Endothelial cell of umbilical vein (primary cell): ENCODE results near the gene IGFL4. TPM values are rescaled to one million over a fixed set of nuclear protein-coding genes. Genes with fewer than 3 reads are reported as not detected.

Experiments used
- BruUV-seq: library from RNA; stranded (reverse); fragments of 400-500 nt; replicated peaks from 2 replicates; lab custom pipeline; 2021; lab: Mats Ljungman, UMichigan
- CTCF ChIA-PET: fragments of 300-600, 350-600 bp; sonication (Branson Sonifier 250); formaldehyde crosslinking; loops from one replicate; lab custom pipeline; 2021; ENCODE audit warnings: antibody characterized with exemption, inconsistent platforms; lab: Charles Lee
- POLR2A ChIA-PET: fragments of 300-600, 350-600 bp; sonication (Branson Sonifier 250); formaldehyde crosslinking; loops from one replicate; lab custom pipeline; 2021; ENCODE audit warnings: antibody characterized with exemption, inconsistent platforms; lab: Charles Lee
- DNase-seq: peaks from one replicate; pipeline ENCODE4 v3.0.0-alpha.2; 2011; ENCODE audit warnings: low read depth, low spot score
- FAIRE-seq: peaks from 2 replicates; lab custom pipeline; 2011; peaks lifted over from hg19 to GRCh38; lab: Jason Lieb, UNC
- H2AFZ ChIP-seq: 2 replicates; pipeline ENCODE4 v1.6.0; 2012; ENCODE audit warnings: low read depth, low read length, control low read depth, inconsistent platforms
- H3K27ac ChIP-seq: 2 replicates; pipeline ENCODE4 v1.5.1; 2011; ENCODE audit warnings: low read depth, mild to moderate bottlenecking, control low read depth, low read length, moderate library complexity; ENCODE audit not compliant: insufficient read depth
- H3K27me3 ChIP-seq, 2 experiments: 2 replicates each; pipeline versions ENCODE4 v1.6.0 to v1.6.1; 2011; ENCODE audit warnings: low read length in 2 of 2, mixed read lengths in 1 of 2; ENCODE audit not compliant: control insufficient read depth in 2 of 2, insufficient read depth in 2 of 2
- H3K36me3 ChIP-seq, 2 experiments: 2 replicates in 1 of 2; 3 replicates in 1 of 2; pipeline ENCODE4 v1.5.1; 2011; ENCODE audit warnings: low read length in 2 of 2, mild to moderate bottlenecking in 1 of 2, moderate library complexity in 1 of 2; ENCODE audit not compliant: control insufficient read depth in 2 of 2, insufficient read depth in 2 of 2; ENCODE audit errors: extremely low read depth in 1 of 2
- H3K4me1 ChIP-seq: 3 replicates; pipeline ENCODE4 v1.5.1; 2011; ENCODE audit warnings: mild to moderate bottlenecking, low read length; ENCODE audit not compliant: control insufficient read depth, insufficient read depth; ENCODE audit errors: extremely low read depth
- H3K4me2 ChIP-seq: 2 replicates; pipeline ENCODE4 v1.6.1; 2011; ENCODE audit warnings: low read length, control low read depth, mixed read lengths; ENCODE audit not compliant: insufficient read depth
- H3K4me3 ChIP-seq, 3 experiments: fragments of 200-600 bp in 1 of 3; sonication (generic), shearing (Covaris generic) in 1 of 3; replicated peaks in 1 of 3; 2 replicates each; pipeline ENCODE4 v1.5.1; 2011 to 2016; ENCODE audit warnings: control low read depth in 3 of 3, low read length in 3 of 3, mild to moderate bottlenecking in 2 of 3, inconsistent platforms in 1 of 3, low read depth in 1 of 3, moderate library complexity in 1 of 3; ENCODE audit not compliant: insufficient read depth in 1 of 3
- H3K79me2 ChIP-seq: 2 replicates; pipeline ENCODE4 v1.6.0; 2012; ENCODE audit warnings: low read length, inconsistent platforms; ENCODE audit not compliant: control insufficient read depth, insufficient read depth
- H3K9ac ChIP-seq: replicated peaks from 2 replicates; pipeline ENCODE3; 2011; ENCODE audit warnings: low read length, control low read depth; ENCODE audit not compliant: insufficient read depth; ENCODE audit errors: extremely low read depth
- H3K9me1 ChIP-seq: replicated peaks from 3 replicates; pipeline ENCODE4 v1.6.0; 2011; ENCODE audit warnings: mild to moderate bottlenecking, low read length; ENCODE audit not compliant: control insufficient read depth, insufficient read depth; ENCODE audit errors: extremely low read depth
- H3K9me3 ChIP-seq: replicated peaks from 2 replicates; pipeline ENCODE4 v1.5.1; 2012; ENCODE audit warnings: low read length, inconsistent platforms; ENCODE audit not compliant: control insufficient read depth, insufficient read depth
- H4K20me1 ChIP-seq: replicated peaks from 2 replicates; pipeline ENCODE3; 2011; ENCODE audit warnings: mild to moderate bottlenecking, low read length; ENCODE audit not compliant: control insufficient read depth, insufficient read depth; ENCODE audit errors: extremely low read depth
- FOS ChIP-seq: IDR thresholded peaks from 2 replicates; pipeline ENCODE4 v1.6.1; 2011; ENCODE audit warnings: mild to moderate bottlenecking, low read length, moderate library complexity, borderline replicate concordance; ENCODE audit not compliant: insufficient read depth
- dilution Hi-C: fragments of 300-500 bp; cut with MboI; formaldehyde crosslinking; loops from one replicate; pipeline ENCODE4 v1.15.0; 2019; ENCODE audit warnings: low sequenced_read_pairs; ENCODE audit not compliant: extremely low pct_ligation_motif_present
- intact Hi-C: fragments of 100-400 bp; cut with micrococcal nuclease; formaldehyde crosslinking; loops from one replicate; pipeline ENCODE4 v1.10.0; 2022
- polyA plus RNA-seq, 4 experiments: library from polyadenylated mRNA; depleted of rRNA in 3 of 4; stranded (reverse) in 3 of 4; unstranded in 1 of 4; fragments of >200 nt; gene quantifications; 2 replicates each; pipeline versions ENCODE4 v1.2.1 to v1.2.3, GENCODE V29; 2011 to 2012; ENCODE audit warnings: missing spikeins in 1 of 4
- total RNA-seq: library from RNA; stranded (reverse); gene quantifications from 2 replicates; pipeline ENCODE4 v1.2.3, GENCODE V29; 2021
- TF ChIP-seq, protein P1 (sequence below), 2 donors: IDR thresholded peaks; 1 replicate in 1 of 2; 2 replicates in 1 of 2; pipeline ENCODE4 v1.5.1; 2011; ENCODE audit warnings: low read length in 2 of 2, mild to moderate bottlenecking in 2 of 2, moderate library complexity in 2 of 2, control low read depth in 1 of 2, inconsistent platforms in 1 of 2, low read depth in 1 of 2; ENCODE audit not compliant: insufficient read depth in 1 of 2; ENCODE audit errors: extremely low read depth in 1 of 2
- TF ChIP-seq, protein P2 (sequence below): IDR thresholded peaks from 2 replicates; pipeline ENCODE4 v1.6.1; 2011; ENCODE audit not compliant: insufficient read depth, insufficient read length

The IGFL4 gene
- total and polyA plus RNA-seq, 2 donors (not counting 3 experiments of a cell fraction or from before 2014, with no cell fraction given): not detected

- intact Hi-C loops (loop anchor here (1.0 to 5.0 kb wide), 3 partner anchors 40 to 183 kb away; partner anchors contain the start of gene IGFL3), dilution Hi-C loops (no loop called here)
- ChIA-PET POLR2A (no interaction called here), CTCF (interaction anchor here (0.6 to 7.7 kb wide), 25 partner anchors 8 to 188 kb away, joined by 3 to 460 read pairs (median 4); partner anchors contain the start of genes IGFL2 and PGLYRP1)
- peaks cover 3% of the 10 kb centered on the region for H3K4me1 ChIP-seq
- peak; percentile 60 for DNase-seq
- H3K27me3 ChIP-seq: peaks cover 19 to 29% of the 10 kb centered on the region in 2 experiments
- no peaks in the 10 kb centered on the region for H4K20me1 ChIP-seq
- no peak overlapping the region for H3K27ac ChIP-seq
- H3K9me1 ChIP-seq: no peaks in the 10 kb centered on the region
- no TSS peak for BruUV-seq
- H3K4me3 ChIP-seq: no peak overlapping the region
- TF ChIP-seq FOS: no peak
- TF ChIP-seq, protein P1, sequence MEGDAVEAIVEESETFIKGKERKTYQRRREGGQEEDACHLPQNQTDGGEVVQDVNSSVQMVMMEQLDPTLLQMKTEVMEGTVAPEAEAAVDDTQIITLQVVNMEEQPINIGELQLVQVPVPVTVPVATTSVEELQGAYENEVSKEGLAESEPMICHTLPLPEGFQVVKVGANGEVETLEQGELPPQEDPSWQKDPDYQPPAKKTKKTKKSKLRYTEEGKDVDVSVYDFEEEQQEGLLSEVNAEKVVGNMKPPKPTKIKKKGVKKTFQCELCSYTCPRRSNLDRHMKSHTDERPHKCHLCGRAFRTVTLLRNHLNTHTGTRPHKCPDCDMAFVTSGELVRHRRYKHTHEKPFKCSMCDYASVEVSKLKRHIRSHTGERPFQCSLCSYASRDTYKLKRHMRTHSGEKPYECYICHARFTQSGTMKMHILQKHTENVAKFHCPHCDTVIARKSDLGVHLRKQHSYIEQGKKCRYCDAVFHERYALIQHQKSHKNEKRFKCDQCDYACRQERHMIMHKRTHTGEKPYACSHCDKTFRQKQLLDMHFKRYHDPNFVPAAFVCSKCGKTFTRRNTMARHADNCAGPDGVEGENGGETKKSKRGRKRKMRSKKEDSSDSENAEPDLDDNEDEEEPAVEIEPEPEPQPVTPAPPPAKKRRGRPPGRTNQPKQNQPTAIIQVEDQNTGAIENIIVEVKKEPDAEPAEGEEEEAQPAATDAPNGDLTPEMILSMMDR (IDR thresholded peaks at IDR 0.05; ENCODE audit: extremely low read depth in 1 of 2, insufficient read depth in 1 of 2, low read depth in 1 of 2, low read length in 2 of 2): peak; percentile 50 to 64
- TF ChIP-seq, protein P2, sequence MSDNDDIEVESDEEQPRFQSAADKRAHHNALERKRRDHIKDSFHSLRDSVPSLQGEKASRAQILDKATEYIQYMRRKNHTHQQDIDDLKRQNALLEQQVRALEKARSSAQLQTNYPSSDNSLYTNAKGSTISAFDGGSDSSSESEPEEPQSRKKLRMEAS: no peak
- no peaks in the 10 kb centered on the region for H3K79me2 ChIP-seq
- H3K36me3 ChIP-seq: no peaks in the 10 kb centered on the region
- H3K9ac ChIP-seq: no peak overlapping the region
- peak; percentile 75 for FAIRE-seq
- H3K4me2 ChIP-seq: no peak overlapping the region
- no peaks in the 10 kb centered on the region for H3K9me3 ChIP-seq
- H2AFZ ChIP-seq: no peak overlapping the region
Measured at GRCh38 chr19:46081928-46082727, 41.3 kb upstream of the IGFL4 start.
